OCI-LY3 (cell line): ENCODE data around the gene FGD1.

ENCODE experiments used
- H2AFZ ChIP-seq: fragments of 200-600, 300-600 bp; shearing (Covaris generic); 2 replicates; pipeline ENCODE4 v1.6.0; 2014; ENCODE audit warnings: antibody characterized with exemption, low read depth, low read length
- H3K27ac ChIP-seq: fragments of 200-600, 300-600 bp; sonication (generic); 2 replicates; pipeline ENCODE4 v1.5.1; 2014; ENCODE audit warnings: mild to moderate bottlenecking, low read length, moderate library complexity, mixed read lengths
- H3K27me3 ChIP-seq: fragments of 200-600, 300-600 bp; sonication (generic); 2 replicates; pipeline ENCODE4 v1.6.1; 2014; ENCODE audit warnings: low read depth, low read length, mixed read lengths
- H3K36me3 ChIP-seq: fragments of 200-600, 300-600 bp; sonication (generic); replicated peaks from 2 replicates; pipeline ENCODE3; 2014; ENCODE audit warnings: low read depth, low read length, mixed read lengths
- H3K4me1 ChIP-seq: fragments of 300-600, 200-600 bp; sonication (generic); 2 replicates; pipeline ENCODE4 v1.6.1; 2014; ENCODE audit warnings: low read length, mixed read lengths
- H3K4me2 ChIP-seq: fragments of 200-600, 300-600 bp; sonication (generic); 2 replicates; pipeline ENCODE4 v1.6.1; 2014; ENCODE audit warnings: low read length, mixed read lengths
- H3K4me3 ChIP-seq: fragments of 300-600, 200-600 bp; sonication (generic); 2 replicates; pipeline ENCODE4 v1.5.1; 2014; ENCODE audit warnings: antibody characterized with exemption, mild to moderate bottlenecking, low read length, moderate library complexity
- H3K79me2 ChIP-seq: fragments of 300-600, 200-600 bp; shearing (Covaris generic); 2 replicates; pipeline ENCODE4 v1.6.1; 2014; ENCODE audit warnings: mild to moderate bottlenecking, low read length, mixed read lengths
- H3K9ac ChIP-seq: fragments of 300-600, 200-600 bp; shearing (Covaris generic); 2 replicates; pipeline ENCODE4 v1.6.0; 2014; ENCODE audit warnings: mild to moderate bottlenecking, low read length, moderate library complexity
- H3K9me3 ChIP-seq: fragments of 200-600, 300-600 bp; shearing (Covaris generic); 2 replicates; pipeline ENCODE4 v1.6.1; 2014; ENCODE audit warnings: low read length, mixed read lengths; ENCODE audit not compliant: insufficient read depth
- H4K20me1 ChIP-seq: fragments of 200-600, 300-600 bp; sonication (generic); 2 replicates; pipeline ENCODE4 v1.6.1; 2016; ENCODE audit warnings: low read length, mixed read lengths; ENCODE audit not compliant: insufficient read depth
- EZH2phosphoT487 ChIP-seq: fragments of 200-600 bp; shearing (Covaris generic); IDR thresholded peaks from 2 replicates; pipeline ENCODE4 v1.6.1; 2018; ENCODE audit warnings: antibody characterized with exemption, mixed run types, low read depth
- TF ChIP-seq, protein P1 (sequence below): fragments of 200-600, 300-600 bp; sonication (generic); IDR thresholded peaks from 2 replicates; pipeline ENCODE4 v1.5.1; 2014; ENCODE audit warnings: antibody characterized with exemption, low read length, low read depth

Gene FGD1

DNA sequence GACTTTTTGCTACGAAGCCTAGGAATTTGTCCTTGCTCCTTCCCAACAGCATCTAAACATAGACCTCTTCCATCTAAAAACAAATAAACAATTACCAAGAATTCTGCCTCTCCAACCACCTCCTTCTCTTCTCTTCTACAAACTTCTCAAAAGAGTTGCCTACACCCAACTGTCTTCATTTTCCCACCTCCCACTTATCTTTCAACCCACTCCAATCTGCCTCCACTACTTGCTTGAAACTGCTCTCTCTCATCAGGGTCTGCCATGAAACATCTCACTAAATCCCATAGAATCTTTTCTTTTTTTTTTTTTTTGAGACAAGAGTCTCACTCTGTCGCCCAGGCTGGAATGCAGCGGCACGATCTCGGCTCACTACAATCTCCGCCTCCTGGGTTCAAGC lies 902 bp upstream of the FGD1 start:
- Histone ChIP-seq H3K4me1 (no peaks in the 10 kb centered on the region), H3K27me3 (no peaks in the 10 kb centered on the region), H3K79me2 (no peaks in the 10 kb centered on the region), H3K4me2 (no peak overlapping the region), H4K20me1 (no peaks in the 10 kb centered on the region), H3K36me3 (no peaks in the 10 kb centered on the region), H3K9ac (no peak overlapping the region), H3K27ac (no peak overlapping the region), H2AFZ (no peak overlapping the region), H3K9me3 (no peaks in the 10 kb centered on the region), H3K4me3 (no peak overlapping the region)
- no peak for TF ChIP-seq EZH2phosphoT487
- TF ChIP-seq, protein P1, sequence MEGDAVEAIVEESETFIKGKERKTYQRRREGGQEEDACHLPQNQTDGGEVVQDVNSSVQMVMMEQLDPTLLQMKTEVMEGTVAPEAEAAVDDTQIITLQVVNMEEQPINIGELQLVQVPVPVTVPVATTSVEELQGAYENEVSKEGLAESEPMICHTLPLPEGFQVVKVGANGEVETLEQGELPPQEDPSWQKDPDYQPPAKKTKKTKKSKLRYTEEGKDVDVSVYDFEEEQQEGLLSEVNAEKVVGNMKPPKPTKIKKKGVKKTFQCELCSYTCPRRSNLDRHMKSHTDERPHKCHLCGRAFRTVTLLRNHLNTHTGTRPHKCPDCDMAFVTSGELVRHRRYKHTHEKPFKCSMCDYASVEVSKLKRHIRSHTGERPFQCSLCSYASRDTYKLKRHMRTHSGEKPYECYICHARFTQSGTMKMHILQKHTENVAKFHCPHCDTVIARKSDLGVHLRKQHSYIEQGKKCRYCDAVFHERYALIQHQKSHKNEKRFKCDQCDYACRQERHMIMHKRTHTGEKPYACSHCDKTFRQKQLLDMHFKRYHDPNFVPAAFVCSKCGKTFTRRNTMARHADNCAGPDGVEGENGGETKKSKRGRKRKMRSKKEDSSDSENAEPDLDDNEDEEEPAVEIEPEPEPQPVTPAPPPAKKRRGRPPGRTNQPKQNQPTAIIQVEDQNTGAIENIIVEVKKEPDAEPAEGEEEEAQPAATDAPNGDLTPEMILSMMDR = no peak

DNA sequence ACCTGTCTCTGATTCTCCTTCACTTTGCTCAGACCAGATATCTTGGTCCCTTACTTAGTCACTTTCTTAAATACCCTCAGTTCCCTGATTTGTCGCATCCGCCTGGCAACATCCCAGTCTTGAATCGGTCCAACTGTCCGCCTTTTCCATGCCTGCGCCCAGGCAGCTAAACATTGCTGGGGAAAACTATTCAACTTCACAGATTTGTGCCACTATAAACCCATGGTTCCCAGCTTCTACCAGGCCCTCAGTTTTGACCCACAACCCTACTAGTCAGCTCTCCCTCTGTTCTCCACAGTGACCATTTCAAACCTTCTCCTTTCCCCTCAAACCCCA lies 451 bp upstream of the FGD1 start:
- Histone ChIP-seq H3K27me3 (no peaks in the 10 kb centered on the region), H3K27ac (no peak overlapping the region), H3K4me1 (no peaks in the 10 kb centered on the region), H3K9ac (no peak overlapping the region), H3K36me3 (no peaks in the 10 kb centered on the region), H2AFZ (no peak overlapping the region), H3K4me2 (no peak overlapping the region), H4K20me1 (no peaks in the 10 kb centered on the region), H3K9me3 (no peaks in the 10 kb centered on the region), H3K79me2 (no peaks in the 10 kb centered on the region), H3K4me3 (no peak overlapping the region)
- TF ChIP-seq EZH2phosphoT487 = no peak
- TF ChIP-seq, protein P1 = no peak

GRCh38 chrX:54494989-54495813 lies 833 bp downstream of the FGD1 start:
- H3K4me1 ChIP-seq = no peaks in the 10 kb centered on the region
- H3K27me3 ChIP-seq = no peaks in the 10 kb centered on the region
- H3K9me3 ChIP-seq = no peaks in the 10 kb centered on the region
- TF ChIP-seq, protein P1 = no peak
- TF ChIP-seq EZH2phosphoT487 = no peak
- no peaks in the 10 kb centered on the region for H3K79me2 ChIP-seq
- no peak overlapping the region for H3K4me2 ChIP-seq
- no peaks in the 10 kb centered on the region for H4K20me1 ChIP-seq
- H2AFZ ChIP-seq = no peak overlapping the region
- no peak overlapping the region for H3K27ac ChIP-seq
- H3K4me3 ChIP-seq = no peak overlapping the region
- H3K9ac ChIP-seq = no peak overlapping the region
- no peaks in the 10 kb centered on the region for H3K36me3 ChIP-seq

DNA sequence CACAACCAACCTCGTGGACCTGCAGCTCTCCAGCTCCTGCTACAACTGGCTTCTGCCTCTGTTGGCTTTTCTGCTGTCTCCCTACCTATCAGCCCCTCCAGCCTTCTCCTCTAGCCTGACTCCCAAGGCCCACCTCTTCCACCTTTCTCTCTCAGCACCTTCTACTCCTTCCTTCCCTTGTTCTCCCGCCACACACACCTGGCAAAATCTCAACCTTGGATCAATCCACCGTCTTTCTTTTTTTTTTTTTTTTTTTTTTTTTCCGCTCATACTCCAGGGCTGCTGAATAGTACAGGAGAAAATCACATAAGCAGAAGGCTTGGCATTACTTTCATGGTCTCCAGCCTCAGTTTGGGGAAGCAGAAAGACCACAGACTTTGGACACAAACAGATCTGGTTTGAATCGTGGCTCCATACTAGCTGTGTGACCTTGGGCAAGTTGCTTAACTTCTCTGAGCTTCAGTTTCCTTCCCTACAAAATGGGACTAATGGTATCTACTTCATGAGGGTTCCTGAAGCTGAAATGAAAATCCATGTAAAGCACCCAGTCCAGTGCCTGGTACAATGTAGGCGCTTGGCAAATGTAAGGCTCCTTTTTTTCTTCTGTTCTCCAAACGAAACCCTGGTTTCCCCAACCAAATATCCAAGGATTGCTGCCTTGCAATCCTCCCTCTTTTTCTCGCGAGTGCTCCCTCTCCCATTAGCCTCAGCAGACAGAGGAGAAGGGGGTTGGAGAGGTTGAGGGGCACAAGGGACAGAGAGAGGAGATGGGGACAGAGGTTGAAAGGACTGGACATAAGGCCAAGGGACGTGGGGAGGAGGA lies 1.7 kb downstream of the FGD1 start:
- H3K79me2 ChIP-seq = no peaks in the 10 kb centered on the region
- H3K4me1 ChIP-seq = no peaks in the 10 kb centered on the region
- no peak overlapping the region for H3K27ac ChIP-seq
- no peaks in the 10 kb centered on the region for H3K27me3 ChIP-seq
- no peak overlapping the region for H3K4me3 ChIP-seq
- no peak overlapping the region for H3K4me2 ChIP-seq
- H3K9ac ChIP-seq = no peak overlapping the region
- no peaks in the 10 kb centered on the region for H4K20me1 ChIP-seq
- no peaks in the 10 kb centered on the region for H3K36me3 ChIP-seq
- no peaks in the 10 kb centered on the region for H3K9me3 ChIP-seq
- TF ChIP-seq EZH2phosphoT487 = no peak
- TF ChIP-seq, protein P1 = no peak
- no peak overlapping the region for H2AFZ ChIP-seq
